Measurements from ENCODE around the gene CDH5.
"Not testable (repeated sequence)": the region's sequence is repeated elsewhere in the genome, so short reads cannot be mapped to it uniquely, and the experiment has no call there.

CDH5 gene

DNA sequence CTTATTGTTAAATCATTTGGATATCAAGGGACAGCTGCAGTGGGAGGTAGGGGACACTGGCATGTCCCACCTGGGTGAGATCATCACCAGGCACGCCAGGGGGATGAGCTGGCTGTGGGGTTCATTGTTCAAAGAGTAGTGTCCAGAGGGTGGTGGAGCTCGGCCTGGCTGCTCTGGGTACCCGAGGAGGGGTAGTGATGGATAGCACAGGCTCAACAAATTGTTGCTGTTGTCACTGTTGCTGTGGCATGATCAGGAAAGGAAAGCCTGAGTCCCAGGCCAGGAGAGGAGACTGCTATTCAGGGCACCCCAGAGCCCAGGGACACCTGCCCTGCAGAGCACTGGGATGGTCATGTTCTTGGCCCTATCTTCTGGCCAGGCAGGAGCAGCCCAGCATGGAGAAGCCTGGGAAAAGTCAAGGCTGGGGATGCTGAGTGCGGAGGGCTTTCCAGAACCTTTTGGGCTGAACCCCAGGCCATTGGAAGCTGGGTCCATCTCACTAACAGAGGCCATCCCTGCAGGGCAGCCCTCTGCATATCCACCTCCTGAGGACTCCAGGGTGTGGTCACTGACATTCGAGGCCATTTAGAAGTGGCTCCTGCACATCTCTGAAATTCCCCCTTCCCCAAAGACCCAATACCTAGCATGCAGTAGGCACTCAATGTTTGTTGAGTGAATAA is 72.7 kb downstream of the CDH5 start:
- no peak for DNase-seq (ENCODE audit: low read depth)

DNA sequence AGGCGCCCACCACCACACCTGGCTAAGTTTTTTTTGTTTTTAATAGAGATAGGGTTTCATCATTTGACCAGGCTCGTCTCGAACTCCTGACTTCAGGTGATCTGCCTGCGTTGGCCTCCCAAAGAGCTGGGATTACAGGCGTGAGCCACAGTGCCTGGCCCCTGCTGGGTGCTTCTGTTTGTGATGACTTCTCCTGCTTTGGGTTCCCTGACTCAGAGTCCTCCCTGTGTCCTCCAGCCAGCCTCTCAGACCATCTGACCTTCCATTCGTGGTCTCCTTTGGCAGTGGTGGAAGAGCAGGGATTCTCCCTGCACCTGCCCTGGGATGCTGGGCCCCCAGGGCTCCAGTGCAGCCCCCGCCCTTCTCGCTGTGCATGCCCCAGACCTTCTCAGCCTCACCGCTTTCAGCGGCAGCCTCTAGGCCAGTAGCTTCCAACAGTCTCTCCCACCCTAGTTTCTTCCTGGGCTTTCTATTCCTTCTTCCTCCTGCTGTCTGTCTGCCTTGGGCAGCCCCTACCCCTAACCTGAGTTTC is 73.8 kb downstream of the CDH5 start:
- no peak for DNase-seq (ENCODE audit: low read depth)

DNA sequence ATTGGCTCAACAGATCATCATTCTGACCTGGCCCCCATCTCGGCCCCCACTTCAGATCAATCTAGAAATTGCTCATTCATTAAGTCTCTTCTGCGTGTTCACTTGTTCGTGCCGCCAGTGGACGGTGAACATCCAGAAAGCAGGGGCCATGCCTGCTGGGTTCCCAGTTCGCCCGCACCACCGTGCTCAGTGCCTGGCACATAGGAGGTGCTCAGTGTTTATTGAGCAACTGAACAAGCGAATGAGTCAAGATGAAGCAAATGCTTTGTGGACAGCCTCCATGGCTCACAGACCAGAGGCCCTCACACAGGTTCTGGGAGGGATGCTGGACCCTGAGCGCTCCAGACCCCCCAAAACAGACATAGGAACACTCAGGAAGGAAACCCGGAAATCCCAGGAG is 74.5 kb downstream of the CDH5 start:
- no peak for DNase-seq (ENCODE audit: low read depth)

DNA sequence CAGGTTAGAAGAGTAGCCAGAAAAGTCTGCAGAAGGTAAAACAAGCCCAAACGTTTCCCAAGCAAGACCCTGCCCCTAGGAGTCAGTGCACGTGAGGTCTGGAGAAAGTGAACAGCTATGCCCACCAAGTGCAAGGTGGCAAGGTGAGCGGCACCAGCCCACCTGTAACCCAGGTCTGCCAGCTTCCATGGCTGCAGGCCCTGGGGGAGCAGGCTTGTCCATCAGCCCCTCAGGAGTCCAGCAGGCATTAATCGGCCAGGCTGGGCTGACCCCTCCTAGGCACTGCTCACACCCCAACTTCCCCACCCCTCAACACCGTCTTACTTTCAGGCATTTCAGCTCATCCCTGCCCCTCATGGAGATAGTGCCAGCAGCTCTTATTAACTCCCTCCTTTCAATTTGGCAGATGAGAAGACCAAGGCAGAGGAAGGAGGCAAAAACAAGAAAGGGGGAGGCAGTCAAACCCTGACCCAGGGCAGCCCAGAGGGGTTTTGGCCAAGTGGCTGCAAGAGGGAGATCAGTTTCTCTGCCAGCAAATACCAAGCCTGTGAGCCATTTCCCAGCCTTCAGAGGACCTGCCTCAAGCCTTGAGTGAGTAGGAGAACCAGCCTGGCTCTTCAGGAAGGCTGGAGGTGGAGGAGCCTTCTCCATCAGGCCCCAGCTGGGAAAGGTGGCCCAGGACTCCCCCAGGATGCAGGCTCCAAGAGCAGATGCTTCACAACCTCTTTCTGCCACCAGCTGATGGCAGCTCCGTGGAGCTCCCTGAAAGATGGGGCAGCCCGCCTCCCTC is 75.3 kb downstream of the CDH5 start:
- DNase-seq (ENCODE audit: low read depth) = no peak

DNA sequence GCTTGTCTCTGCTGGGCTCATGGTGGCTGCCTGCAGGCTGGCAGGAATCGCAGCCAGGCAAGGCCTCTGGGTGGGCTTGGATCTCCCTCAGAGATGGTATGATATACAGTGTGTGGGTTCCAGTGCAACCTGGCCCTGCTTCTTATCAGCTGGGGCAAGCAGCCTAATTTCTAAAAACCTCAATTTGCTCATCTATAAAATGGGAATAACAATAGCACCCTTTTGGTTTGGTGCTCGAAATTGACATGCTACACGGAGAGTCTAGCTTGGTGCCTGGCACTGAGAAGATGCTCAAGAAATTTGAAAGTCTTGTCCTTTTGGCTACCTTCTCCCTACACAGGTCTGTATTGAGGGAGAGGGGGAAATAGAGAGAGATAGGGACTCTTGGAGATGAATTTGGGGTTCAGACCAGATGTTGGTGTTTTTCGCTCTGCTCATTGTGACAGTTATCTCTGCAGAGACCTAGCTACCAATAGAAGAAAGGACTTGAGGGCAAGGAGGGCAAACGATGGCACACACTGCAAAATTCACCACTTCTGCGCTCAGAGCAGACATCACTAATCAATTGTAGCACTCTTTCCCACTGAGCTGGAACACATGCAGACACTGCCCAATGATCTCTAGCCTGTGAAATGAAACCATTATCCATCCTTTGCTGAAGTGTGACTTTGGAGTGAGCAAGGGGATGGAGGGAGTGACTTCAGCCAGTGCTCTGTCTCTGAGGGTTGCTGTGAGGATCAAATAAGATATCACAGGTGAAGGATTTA is 76.2 kb downstream of the CDH5 start:
- no peak for DNase-seq (ENCODE audit: low read depth)

DNA sequence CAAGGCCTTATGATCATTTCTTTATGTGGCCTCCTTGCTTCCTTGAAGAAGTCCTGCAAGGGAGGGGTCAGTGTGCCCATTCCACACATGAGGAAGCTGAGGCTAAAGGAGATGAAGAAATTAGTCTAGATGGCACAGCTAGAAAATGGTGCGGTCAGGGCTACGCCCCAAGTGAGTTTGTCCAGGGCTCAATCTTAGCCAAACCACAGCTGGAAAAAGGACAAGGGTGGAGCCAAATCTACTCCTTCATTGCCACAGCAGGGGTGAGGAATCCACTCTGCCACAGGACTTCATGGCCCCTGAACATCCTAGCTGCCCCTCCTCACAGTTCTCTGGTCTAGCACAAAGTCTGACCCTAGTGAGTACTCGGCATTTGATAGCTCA is 76.8 kb downstream of the CDH5 start:
- DNase-seq (ENCODE audit: low read depth) = no peak

DNA sequence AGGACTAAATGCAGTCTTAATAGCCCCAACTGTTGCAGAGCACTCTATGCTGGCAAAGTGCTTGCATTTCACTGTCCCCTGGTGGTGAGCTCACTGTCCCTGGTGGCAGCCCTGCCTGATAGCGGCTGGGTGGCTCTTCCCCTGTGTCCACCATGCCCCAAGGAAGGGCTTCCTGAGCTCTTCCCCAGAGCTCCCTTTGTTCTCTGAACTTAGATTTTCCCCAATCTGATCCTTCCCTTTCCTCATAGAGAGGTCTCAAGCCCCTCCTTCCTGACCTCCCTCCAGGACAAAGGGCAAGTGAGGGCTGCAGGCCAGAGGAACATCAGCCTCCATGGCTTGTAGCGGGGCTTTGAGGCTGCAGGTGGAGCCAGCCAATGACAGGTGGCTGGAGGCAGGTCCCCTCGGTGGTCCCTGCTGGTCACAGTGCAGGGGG is 77.6 kb downstream of the CDH5 start:
- no peak for DNase-seq (ENCODE audit: low read depth)

DNA sequence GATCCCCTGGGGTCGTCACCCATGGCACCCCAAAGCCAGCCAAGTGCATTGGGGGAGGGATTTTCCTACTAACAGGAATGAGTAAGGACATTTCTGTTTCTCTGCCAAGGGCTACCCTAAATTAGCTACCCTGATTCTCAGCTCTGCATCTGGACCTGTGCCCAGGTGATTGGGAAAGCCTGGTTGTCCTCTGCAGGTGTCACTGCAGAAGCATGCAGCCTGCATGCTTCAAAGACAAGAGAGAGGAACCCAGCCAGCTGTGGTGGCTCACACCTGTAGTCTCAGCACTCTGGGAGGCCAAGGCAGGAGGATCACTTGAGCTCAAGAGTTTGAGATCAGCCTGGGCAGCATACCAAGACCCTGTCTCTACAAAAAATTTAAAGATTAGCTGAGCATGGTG is 80.2 kb downstream of the CDH5 start:
- DNase-seq (ENCODE audit: low read depth) = no peak

DNA sequence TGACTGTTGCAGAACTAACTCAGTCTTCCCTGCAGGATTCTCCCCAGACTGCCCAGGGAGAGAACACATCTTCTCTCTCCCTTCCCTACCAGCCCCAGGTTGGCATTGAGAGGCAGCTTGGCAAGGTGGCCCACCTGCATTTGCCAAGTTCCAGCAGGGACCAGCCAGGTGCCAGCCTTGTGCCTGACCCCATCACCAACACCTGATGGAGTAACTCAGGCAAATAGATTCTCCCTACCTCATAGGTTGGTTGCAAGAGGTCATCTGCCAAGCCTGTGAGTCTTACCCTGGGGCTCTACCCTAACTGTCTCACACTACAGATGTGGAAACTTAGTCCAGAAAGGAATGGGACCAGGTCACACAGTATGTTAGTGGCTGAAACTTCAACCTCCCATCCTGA is 81.0 kb downstream of the CDH5 start:
- no peak for DNase-seq (ENCODE audit: low read depth)

DNA sequence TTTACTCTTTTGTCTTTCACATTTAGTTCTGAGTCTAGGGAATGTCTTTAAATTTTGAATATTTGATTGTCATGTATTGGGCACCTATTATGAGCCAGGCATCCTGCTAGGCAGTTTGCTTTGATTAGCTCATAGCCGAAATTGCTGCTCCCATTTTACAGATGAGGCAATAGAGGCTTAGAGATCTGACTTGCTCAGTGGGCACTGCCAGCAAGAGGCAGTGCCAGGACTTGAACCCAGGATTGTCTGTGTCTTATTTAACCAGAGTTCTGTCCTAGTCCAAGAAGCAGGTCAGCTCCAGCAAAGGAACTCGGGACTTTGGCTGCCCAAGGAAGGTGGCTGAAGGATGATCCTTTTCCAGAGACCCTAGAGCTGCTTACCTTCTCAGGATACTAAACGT is 85.1 kb downstream of the CDH5 start:
- no peak for DNase-seq (ENCODE audit: low read depth)

DNA sequence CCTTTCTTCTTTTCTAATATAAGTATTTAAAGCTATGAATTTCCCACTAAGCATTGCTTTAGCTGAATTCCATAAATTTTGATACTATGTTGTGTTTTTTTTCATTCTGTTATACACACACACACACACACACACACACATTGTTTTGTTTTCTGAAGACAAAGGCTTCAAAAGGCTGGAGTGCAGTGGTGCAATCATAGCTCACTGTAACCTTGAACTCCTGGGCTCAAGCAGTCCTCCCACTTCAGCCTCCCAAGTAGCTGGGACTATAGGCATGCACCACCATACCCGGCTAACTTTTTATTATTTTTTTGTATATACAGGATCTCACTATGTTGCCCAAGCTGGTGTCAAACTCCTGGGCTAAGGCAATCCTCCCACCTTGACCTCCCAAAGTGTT is 86.7 kb downstream of the CDH5 start:
- DNase-seq (ENCODE audit: low read depth) = not testable (repeated sequence)
